ENCODE results near the gene TCTN1. TPM values are rescaled to one million over a fixed set of nuclear protein-coding genes. Genes with fewer than 3 reads are reported as not detected.

The TCTN1 gene
- total and polyA plus RNA-seq, 2 donors, result 22.5 to 82.5 TPM

- H3K36me3 ChIP-seq (ENCODE audit: insufficient read depth), result no peaks in the 10 kb centered on the region
- H3K4me1 ChIP-seq (ENCODE audit: insufficient read depth), result no peaks in the 10 kb centered on the region
- 97% methylated on average over 6 of the region's 6 CpGs for WGBS
- no peak overlapping the region for H3K27ac ChIP-seq (ENCODE audit: low read depth)
- no peak for DNase-seq (ENCODE audit: extremely low spot score)
- no peak overlapping the region for H3K4me3 ChIP-seq (ENCODE audit: low read depth, low read length)
Observed at GRCh38 chr12:110666892-110667291, 53.0 kb downstream of the TCTN1 start.

DNA sequence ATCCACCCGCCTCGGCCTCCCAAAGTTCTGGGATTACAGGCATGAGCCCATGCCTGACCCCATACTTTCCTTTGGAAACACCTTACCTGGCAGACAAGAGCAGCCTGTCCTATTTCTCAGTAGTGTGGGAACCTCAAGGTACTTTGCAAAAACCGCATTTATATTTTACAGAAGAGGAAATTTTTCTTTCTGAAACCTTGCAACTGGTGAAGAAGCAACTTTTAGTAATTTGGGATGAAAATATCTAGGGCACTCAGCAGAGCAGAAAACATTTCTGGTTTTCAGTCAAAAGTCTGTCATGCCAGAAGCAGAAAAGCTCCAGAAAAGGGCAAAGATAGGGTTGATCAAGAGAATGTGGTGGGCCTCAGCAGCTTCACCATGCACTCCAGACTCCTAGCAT is 53.7 kb downstream of the TCTN1 start:
- WGBS, result 96% methylated on average over 3 of the region's 3 CpGs
- Histone ChIP-seq H3K36me3 (ENCODE audit: insufficient read depth) (no peaks in the 10 kb centered on the region), H3K27ac (ENCODE audit: low read depth) (no peak overlapping the region), H3K4me1 (ENCODE audit: insufficient read depth) (no peaks in the 10 kb centered on the region), H3K4me3 (ENCODE audit: low read depth, low read length) (no peak overlapping the region)
- DNase-seq (ENCODE audit: extremely low spot score), result no peak

DNA sequence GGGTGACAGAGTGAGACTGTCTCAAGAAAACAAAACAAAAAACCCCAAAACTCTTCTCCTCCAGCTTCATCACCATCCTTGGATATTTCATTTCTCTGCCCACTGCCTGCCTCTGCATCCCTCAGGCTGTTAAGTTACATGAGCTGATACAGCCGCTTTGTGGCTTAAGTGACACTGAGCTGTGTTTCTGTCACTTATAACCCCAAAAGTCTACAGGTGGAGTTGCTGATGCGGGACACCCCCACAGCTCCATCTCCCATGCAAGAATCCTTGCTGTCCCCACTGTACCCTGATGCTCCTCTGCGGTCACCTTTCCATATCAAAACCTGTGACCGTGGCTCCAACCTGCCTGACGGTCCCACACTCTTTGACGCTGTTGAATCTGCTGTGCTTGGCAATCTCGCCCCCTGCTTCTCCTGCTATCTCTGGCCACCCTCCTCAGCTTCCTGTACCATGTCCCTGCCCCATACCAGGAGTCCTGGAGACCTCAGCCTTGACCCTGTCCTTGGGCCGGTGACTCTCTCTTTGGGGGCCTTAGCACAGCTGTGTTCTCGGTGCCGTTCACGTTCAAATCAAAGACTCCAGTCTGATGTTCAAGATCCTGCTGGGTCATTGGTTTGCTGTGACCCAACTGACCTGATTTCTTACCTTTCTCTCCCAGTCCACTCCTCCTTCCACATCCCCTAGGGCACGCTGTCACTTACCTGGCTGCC is 54.7 kb downstream of the TCTN1 start:
- H3K4me3 ChIP-seq (ENCODE audit: low read depth, low read length), result no peak overlapping the region
- H3K4me1 ChIP-seq (ENCODE audit: insufficient read depth), result no peaks in the 10 kb centered on the region
- no peak for DNase-seq (ENCODE audit: extremely low spot score)
- no peak overlapping the region for H3K27ac ChIP-seq (ENCODE audit: low read depth)
- 94% methylated on average over 12 of the region's 12 CpGs for WGBS
- no peaks in the 10 kb centered on the region for H3K36me3 ChIP-seq (ENCODE audit: insufficient read depth)

GRCh38 chr12:110669193-110669502 is 55.2 kb downstream of the TCTN1 start:
- no peaks in the 10 kb centered on the region for H3K36me3 ChIP-seq (ENCODE audit: insufficient read depth)
- 67% methylated on average over 5 of the region's 5 CpGs for WGBS
- no peaks in the 10 kb centered on the region for H3K4me1 ChIP-seq (ENCODE audit: insufficient read depth)
- DNase-seq (ENCODE audit: extremely low spot score), result no peak
- H3K4me3 ChIP-seq (ENCODE audit: low read depth, low read length), result no peak overlapping the region
- H3K27ac ChIP-seq (ENCODE audit: low read depth), result no peak overlapping the region

DNA sequence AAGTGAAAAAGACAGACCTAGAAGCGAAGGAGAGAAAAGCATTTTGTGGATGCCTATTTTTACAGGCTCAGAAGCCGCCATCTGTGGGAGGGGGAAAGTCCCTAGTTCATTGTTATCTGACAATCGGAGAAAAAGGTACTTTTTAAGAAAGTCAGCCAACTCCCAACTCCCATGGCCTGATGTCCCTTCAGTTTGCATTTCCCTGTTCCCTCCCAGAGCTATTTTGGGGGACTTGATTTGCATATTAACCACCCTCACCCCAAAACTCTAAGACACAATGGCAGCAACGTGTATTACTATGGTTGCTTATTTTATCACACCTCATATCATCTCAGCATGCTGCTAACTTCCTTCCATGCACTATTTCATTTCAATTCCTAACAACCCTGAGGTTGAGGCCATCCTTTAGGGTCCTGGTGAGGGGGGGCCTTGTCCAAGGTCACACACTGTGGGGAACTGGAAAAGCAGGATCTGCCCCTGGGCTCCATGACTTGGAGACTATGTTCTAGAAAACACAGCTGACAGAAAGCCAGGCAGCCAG is 56.3 kb downstream of the TCTN1 start:
- Histone ChIP-seq H3K36me3 (ENCODE audit: insufficient read depth) (no peaks in the 10 kb centered on the region), H3K27ac (ENCODE audit: low read depth) (no peak overlapping the region), H3K4me3 (ENCODE audit: low read depth, low read length) (no peak overlapping the region), H3K4me1 (ENCODE audit: insufficient read depth) (no peaks in the 10 kb centered on the region)
- 71% methylated on average over 4 of the region's 4 CpGs for WGBS
- no peak for DNase-seq (ENCODE audit: extremely low spot score)

DNA sequence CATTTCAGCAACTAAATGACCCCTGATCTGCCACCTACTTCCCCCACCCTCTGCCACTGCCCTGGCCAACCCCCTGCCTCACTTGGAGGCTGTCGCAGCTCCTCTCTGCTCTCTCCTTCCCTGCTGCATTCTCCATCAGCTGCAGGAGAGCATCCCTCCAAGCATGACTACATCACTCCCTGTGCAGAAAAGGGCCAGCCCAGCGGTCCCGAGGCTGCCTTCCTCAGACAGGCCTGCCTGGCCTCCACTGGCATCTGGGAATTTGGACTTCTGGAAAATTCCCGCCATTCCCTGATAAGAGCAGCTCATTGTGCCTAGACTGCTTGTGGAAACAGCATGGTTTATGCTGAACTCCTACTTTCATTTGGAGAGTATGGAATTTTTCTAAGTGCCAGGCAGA is 62.2 kb downstream of the TCTN1 start:
- DNase-seq (ENCODE audit: extremely low spot score), result no peak
- Histone ChIP-seq H3K4me3 (ENCODE audit: low read depth, low read length) (no peak overlapping the region), H3K4me1 (ENCODE audit: insufficient read depth) (no peaks in the 10 kb centered on the region), H3K27ac (ENCODE audit: low read depth) (no peak overlapping the region), H3K36me3 (ENCODE audit: insufficient read depth) (no peaks in the 10 kb centered on the region)
- 87% methylated on average over 4 of the region's 4 CpGs for WGBS

DNA sequence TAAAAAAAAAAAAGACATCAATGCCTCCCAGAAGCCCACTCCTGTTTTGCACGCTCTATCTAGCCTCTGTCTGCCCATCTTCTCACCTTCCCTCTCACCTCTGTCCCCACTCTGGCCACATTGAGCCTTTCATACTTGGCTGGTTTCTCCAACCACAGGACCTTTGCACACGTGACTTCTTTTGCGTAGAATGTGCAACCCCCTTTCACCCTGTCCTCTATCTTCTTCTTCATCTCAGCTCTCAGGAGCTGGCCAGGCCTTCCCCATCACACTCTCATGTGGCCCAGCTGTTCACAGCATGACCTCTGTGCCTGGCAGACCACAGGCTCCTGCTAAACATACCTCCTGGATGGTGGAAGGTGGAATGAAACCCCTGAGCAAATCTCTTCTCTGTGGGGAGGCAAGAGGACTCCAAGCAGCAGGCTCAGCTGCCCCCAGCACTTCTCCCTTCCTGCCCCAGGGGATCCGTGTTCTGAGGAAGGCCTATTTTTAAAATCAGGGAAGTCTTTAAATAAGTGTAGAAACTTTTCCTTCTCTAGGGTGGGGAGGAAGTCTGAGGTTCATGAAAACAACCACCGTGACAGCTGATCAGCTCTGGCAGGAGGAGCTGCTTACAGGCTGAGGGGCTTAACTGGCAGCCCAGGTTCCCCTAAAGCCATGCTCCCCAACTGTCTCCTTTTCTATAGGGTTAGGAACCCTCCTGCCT is 63.4 kb downstream of the TCTN1 start:
- Histone ChIP-seq H3K4me3 (ENCODE audit: low read depth, low read length) (no peak overlapping the region), H3K27ac (ENCODE audit: low read depth) (no peak overlapping the region), H3K4me1 (ENCODE audit: insufficient read depth) (no peaks in the 10 kb centered on the region), H3K36me3 (ENCODE audit: insufficient read depth) (no peaks in the 10 kb centered on the region)
- 75% methylated on average over 5 of the region's 5 CpGs for WGBS
- no peak for DNase-seq (ENCODE audit: extremely low spot score)

GRCh38 chr12:110677982-110678381 is 64.1 kb downstream of the TCTN1 start:
- H3K27ac ChIP-seq (ENCODE audit: low read depth), result no peak overlapping the region
- 95% methylated on average over 4 of the region's 4 CpGs for WGBS

DNA sequence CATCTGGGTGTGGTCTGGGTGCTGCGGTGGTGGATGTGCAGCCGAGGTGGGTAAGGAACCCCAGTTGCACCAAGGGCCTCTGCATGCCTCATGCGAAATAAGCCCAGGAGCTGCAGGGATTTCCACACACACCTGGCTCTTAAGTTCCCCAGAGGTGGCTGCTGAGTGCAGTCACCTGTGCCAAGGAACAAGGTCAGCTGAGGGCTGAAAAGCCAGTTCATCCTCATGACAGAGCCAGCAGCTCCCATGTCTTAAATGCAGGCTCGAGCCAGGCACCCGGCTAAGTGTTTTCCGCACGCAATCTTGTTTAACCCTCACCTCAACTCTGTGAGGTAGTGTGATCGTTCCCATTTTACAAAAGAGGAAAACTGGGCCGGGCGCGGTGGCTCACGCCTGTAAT is 65.3 kb downstream of the TCTN1 start:
- 98% methylated on average over 12 of the region's 12 CpGs for WGBS
- no peak overlapping the region for H3K27ac ChIP-seq (ENCODE audit: low read depth)
- no peaks in the 10 kb centered on the region for H3K4me1 ChIP-seq (ENCODE audit: insufficient read depth)
- no peak overlapping the region for H3K4me3 ChIP-seq (ENCODE audit: low read depth, low read length)
- no peak for DNase-seq (ENCODE audit: extremely low spot score)
- peaks cover under 1% of the 10 kb centered on the region for H3K36me3 ChIP-seq (ENCODE audit: insufficient read depth)

More at GRCh38 chr12:110677982-110678381, 64.1 kb downstream of the TCTN1 start:
- no peaks in the 10 kb centered on the region for H3K4me1 ChIP-seq (ENCODE audit: insufficient read depth)
- H3K36me3 ChIP-seq (ENCODE audit: insufficient read depth), result no peaks in the 10 kb centered on the region
- DNase-seq (ENCODE audit: extremely low spot score), result no peak
- H3K4me3 ChIP-seq (ENCODE audit: low read depth, low read length), result no peak overlapping the region

DNA sequence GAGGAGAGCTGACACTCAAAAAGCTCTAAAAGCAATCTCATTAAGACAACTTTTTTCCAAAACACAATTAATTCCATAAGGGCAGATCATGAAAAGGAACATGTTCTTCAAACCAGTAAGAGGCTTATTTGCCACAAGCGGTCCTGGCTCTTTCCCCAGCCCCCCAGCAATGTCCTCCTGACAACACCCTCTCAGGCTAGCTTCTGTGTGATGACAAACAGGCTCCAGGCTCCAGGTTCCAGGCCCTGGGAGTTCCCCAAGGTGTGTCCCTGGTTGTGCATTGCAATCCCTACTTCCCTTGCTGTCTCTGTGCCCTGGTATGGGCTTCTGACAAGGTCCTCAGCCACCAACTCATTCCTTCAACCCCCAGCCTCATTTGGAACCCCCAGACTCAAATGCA is 66.1 kb downstream of the TCTN1 start:
- Histone ChIP-seq H3K4me3 (ENCODE audit: low read depth, low read length) (no peak overlapping the region), H3K27ac (ENCODE audit: low read depth) (no peak overlapping the region), H3K4me1 (ENCODE audit: insufficient read depth) (no peaks in the 10 kb centered on the region), H3K36me3 (ENCODE audit: insufficient read depth) (peaks cover 2% of the 10 kb centered on the region)
- no peak for DNase-seq (ENCODE audit: extremely low spot score)
- WGBS, result 74% methylated on average over 1 of the region's 1 CpG

GRCh38 chr12:110683888-110684287 is 70.0 kb downstream of the TCTN1 start:
- H3K36me3 ChIP-seq (ENCODE audit: insufficient read depth), result peaks cover 2% of the 10 kb centered on the region
- no peaks in the 10 kb centered on the region for H3K4me1 ChIP-seq (ENCODE audit: insufficient read depth)
- no peak overlapping the region for H3K4me3 ChIP-seq (ENCODE audit: low read depth, low read length)
- no peak overlapping the region for H3K27ac ChIP-seq (ENCODE audit: low read depth)
- WGBS, result 98% methylated on average over 2 of the region's 2 CpGs
- DNase-seq (ENCODE audit: extremely low spot score), result no peak

GRCh38 chr12:110684312-110684836 is 70.4 kb downstream of the TCTN1 start:
- DNase-seq (ENCODE audit: extremely low spot score), result no peak
- Histone ChIP-seq H3K4me3 (ENCODE audit: low read depth, low read length) (no peak overlapping the region), H3K4me1 (ENCODE audit: insufficient read depth) (no peaks in the 10 kb centered on the region), H3K36me3 (ENCODE audit: insufficient read depth) (peaks cover 2% of the 10 kb centered on the region), H3K27ac (ENCODE audit: low read depth) (no peak overlapping the region)
- 57% methylated on average over 7 of the region's 7 CpGs for WGBS

DNA sequence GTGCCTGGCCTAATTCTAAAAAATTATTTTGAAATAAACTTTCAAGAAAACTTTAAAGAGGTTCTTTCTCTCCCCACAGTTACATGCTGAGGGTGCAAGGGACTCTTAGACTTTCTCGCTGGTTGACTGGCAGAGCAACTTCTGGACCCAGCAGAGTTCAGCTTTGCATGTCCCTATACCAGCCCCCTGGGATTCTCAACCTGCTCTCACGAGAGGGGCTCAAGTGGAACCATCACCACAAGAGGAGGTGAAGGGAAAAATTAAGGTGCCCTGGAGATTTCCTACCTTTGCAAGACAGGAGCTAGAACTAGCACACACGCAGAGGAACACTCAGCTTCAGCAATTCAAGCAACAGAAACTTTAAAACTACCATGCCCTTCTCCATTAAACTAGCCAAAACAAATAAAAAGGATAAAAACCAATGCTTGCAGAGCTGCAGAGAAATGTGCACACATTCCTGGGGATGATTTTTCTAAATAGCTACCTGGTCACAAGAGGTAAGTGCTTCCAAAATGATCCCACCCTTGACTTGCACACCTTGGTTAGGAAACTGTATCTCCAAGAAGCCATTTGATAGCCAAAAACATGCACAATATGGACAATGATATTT is 72.5 kb downstream of the TCTN1 start:
- Histone ChIP-seq H3K27ac (ENCODE audit: low read depth) (no peak overlapping the region), H3K36me3 (ENCODE audit: insufficient read depth) (peaks cover 2% of the 10 kb centered on the region), H3K4me3 (ENCODE audit: low read depth, low read length) (no peak overlapping the region), H3K4me1 (ENCODE audit: insufficient read depth) (no peaks in the 10 kb centered on the region)
- no peak for DNase-seq (ENCODE audit: extremely low spot score)
- 97% methylated on average over 3 of the region's 3 CpGs for WGBS

Data from urinary bladder (tissue), 4 donors.